SK-N-SH (cell line): ENCODE measurements around the gene DLEC1. TPM values are rescaled to one million over a fixed set of nuclear protein-coding genes. Genes with fewer than 3 reads are reported as not detected.

Experiments used
- CTCF ChIA-PET: fragments of 300-600, 350-600 bp; formaldehyde crosslinking; extraction: SDS; loops from one replicate; lab custom pipeline; 2021; lab: Yijun Ruan, JAX
- POLR2A ChIA-PET: fragments of 350-600 bp; sonication (Branson Sonifier 250); formaldehyde crosslinking; extraction: SDS; loops from one replicate; lab custom pipeline; 2020; ENCODE audit warnings: antibody characterized with exemption, inconsistent platforms; lab: Yijun Ruan, JAX
- DNase-seq: peaks from one replicate; pipeline ENCODE4 v3.0.0; 2012
- H2AFZ ChIP-seq: fragments of 200-600 bp; sonication (generic); 2 replicates; pipeline ENCODE4 v1.8.1; 2016; ENCODE audit warnings: antibody characterized with exemption, mild to moderate bottlenecking, low read depth
- H3F3A ChIP-seq: fragments of 200-600 bp; sonication (generic); replicated peaks from 2 replicates; pipeline ENCODE3; 2016; ENCODE audit warnings: antibody characterized with exemption, mild to moderate bottlenecking; ENCODE audit not compliant: insufficient read depth
- H3K27ac ChIP-seq, 2 experiments: fragments of 200-500 bp in 1 of 2; fragments of 200-600 bp in 1 of 2; sonication (Bioruptor generic) in 1 of 2; sonication (generic), shearing (Covaris generic) in 1 of 2; 2 replicates each; pipeline versions ENCODE4 v1.5.1 to v1.6.1; 2014 to 2016; ENCODE audit warnings: low read depth in 2 of 2, inconsistent platforms in 1 of 2, low read length in 1 of 2, mild to moderate bottlenecking in 1 of 2, mixed read lengths in 1 of 2
- H3K27me3 ChIP-seq: fragments of 200-600 bp; sonication (generic), shearing (Covaris generic); 2 replicates; pipeline ENCODE4 v1.6.1; 2016; ENCODE audit warnings: mixed run types; ENCODE audit not compliant: insufficient read depth
- H3K36me3 ChIP-seq, 2 experiments: fragments of 200-500 bp in 1 of 2; fragments of 200-600 bp in 1 of 2; sonication (Bioruptor generic) in 1 of 2; sonication (generic) in 1 of 2; replicated peaks in 1 of 2; 2 replicates each; pipeline versions ENCODE3 to v1.5.1; 2014 to 2016; ENCODE audit warnings: low read length in 1 of 2, mild to moderate bottlenecking in 1 of 2; ENCODE audit not compliant: insufficient read depth in 2 of 2, control insufficient read depth in 1 of 2
- H3K4me1 ChIP-seq, 2 experiments: fragments of 200-500 bp in 1 of 2; fragments of 200-600 bp in 1 of 2; sonication (Bioruptor generic) in 1 of 2; sonication (generic), shearing (Covaris generic) in 1 of 2; 2 replicates each; pipeline versions ENCODE4 v1.5.1 to v1.6.1; 2014 to 2016; ENCODE audit warnings: low read depth in 1 of 2, low read length in 1 of 2, mixed run types in 1 of 2; ENCODE audit not compliant: insufficient read depth in 2 of 2, control insufficient read depth in 1 of 2
- H3K4me2 ChIP-seq: fragments of 200-600 bp; sonication (generic), shearing (Covaris generic); 2 replicates; pipeline ENCODE4 v1.6.1; 2017; ENCODE audit warnings: mixed run types
- H3K4me3 ChIP-seq, 2 experiments: fragments of 200-500 bp in 1 of 2; fragments of 200-600 bp in 1 of 2; sonication (Bioruptor generic) in 1 of 2; sonication (generic), shearing (Covaris generic) in 1 of 2; 2 replicates each; pipeline versions ENCODE4 v1.5.1 to v1.8.1; 2014 to 2016; ENCODE audit warnings: low read depth in 2 of 2, inconsistent platforms in 1 of 2, low read length in 1 of 2, mild to moderate bottlenecking in 1 of 2, mixed read lengths in 1 of 2, moderate library complexity in 1 of 2
- H3K79me2 ChIP-seq: fragments of 200-600 bp; sonication (generic); 2 replicates; pipeline ENCODE4 v1.8.1; 2017; ENCODE audit warnings: mild to moderate bottlenecking; ENCODE audit not compliant: insufficient read depth
- H3K9ac ChIP-seq: fragments of 200-600 bp; sonication (generic); 2 replicates; pipeline ENCODE4 v1.6.1; 2017; ENCODE audit warnings: mixed run types
- H3K9me2 ChIP-seq: fragments of 200-600 bp; sonication (generic); 2 replicates; pipeline ENCODE4 v1.6.1; 2017; ENCODE audit warnings: mixed run types
- H3K9me3 ChIP-seq: fragments of 200-600 bp; sonication (generic); 2 replicates; pipeline ENCODE4 v1.6.1; 2017; ENCODE audit warnings: mixed run types, mild to moderate bottlenecking, moderate library complexity
- H4K20me1 ChIP-seq: fragments of 200-600 bp; sonication (generic); 2 replicates; pipeline ENCODE4 v1.6.1; 2017; ENCODE audit warnings: mild to moderate bottlenecking, mixed run types; ENCODE audit not compliant: insufficient read depth
- CTCF ChIP-seq: fragments of 200-600 bp; sonication (generic); IDR thresholded peaks from 2 replicates; pipeline ENCODE4 v1.6.1; 2017; ENCODE audit warnings: antibody characterized with exemption, mild to moderate bottlenecking, moderate library complexity
- ELF1 ChIP-seq: IDR thresholded peaks from 2 replicates; pipeline ENCODE4 v1.4.0; 2012
- EP300 ChIP-seq, 2 experiments: IDR thresholded peaks; 2 replicates each; pipeline versions ENCODE4 v1.4.0 to v1.6.1; 2012; ENCODE audit warnings: borderline replicate concordance in 1 of 2, low read depth in 1 of 2, low read length in 1 of 2
- FOXJ3 ChIP-seq: sonication (generic); formaldehyde crosslinking; IDR thresholded peaks from 2 replicates; pipeline ENCODE4 v1.5.1; 2020; ENCODE audit warnings: mild to moderate bottlenecking, missing genetic modification reagents
- GATA2 ChIP-seq: sonication (generic); formaldehyde crosslinking; IDR thresholded peaks from 2 replicates; pipeline ENCODE4 v1.5.0; 2020; ENCODE audit warnings: mild to moderate bottlenecking, missing genetic modification reagents
- IRF3 ChIP-seq: fragments of 150-350 bp; IDR thresholded peaks from 2 replicates; pipeline ENCODE4 v1.6.1; 2016; ENCODE audit warnings: mild to moderate bottlenecking, low read depth, low read length
- RAD21 ChIP-seq: IDR thresholded peaks from 2 replicates; pipeline ENCODE4 v1.6.1; 2012; ENCODE audit warnings: mild to moderate bottlenecking, low read length
- RXRA ChIP-seq: IDR thresholded peaks from 2 replicates; pipeline ENCODE4 v1.4.0; 2012; ENCODE audit warnings: low read depth, mild to moderate bottlenecking, borderline replicate concordance
- YY1 ChIP-seq: IDR thresholded peaks from 2 replicates; pipeline ENCODE4 v1.4.0; 2012; ENCODE audit warnings: low read depth, mild to moderate bottlenecking
- WGBS: methylation state at CpG from one replicate; pipeline ENCODE4 v1.1.6; 2017; ENCODE audit warnings: low lambda C conversion rate; 5-methylcytosine and 5-hydroxymethylcytosine counted together
- polyA plus RNA-seq, 3 experiments: library from polyadenylated mRNA; depleted of rRNA; stranded (reverse); fragments of >200 nt; gene quantifications; 2 replicates each; pipeline ENCODE4 v1.2.3, GENCODE V29; 2012
- TF ChIP-seq, protein P1 (sequence below): IDR thresholded peaks from 2 replicates; pipeline ENCODE4 v1.6.1; 2012; ENCODE audit warnings: mild to moderate bottlenecking, low read depth, low read length, moderate library complexity
- TF ChIP-seq, protein P2 (sequence below): IDR thresholded peaks from 2 replicates; pipeline ENCODE4 v1.4.0; 2012; ENCODE audit warnings: low read depth, borderline replicate concordance

The DLEC1 gene
- polyA plus RNA-seq, 1 of the 3 experiments (the other 2 are of a cell fraction) = 0.02 TPM

GRCh38 chr3:38098376-38098723, 59.3 kb downstream of the DLEC1 start:
- Histone ChIP-seq H3K79me2 (no peaks in the 10 kb centered on the region), H3K36me3 (no peaks in the 10 kb centered on the region)
- TF ChIP-seq, protein P1, sequence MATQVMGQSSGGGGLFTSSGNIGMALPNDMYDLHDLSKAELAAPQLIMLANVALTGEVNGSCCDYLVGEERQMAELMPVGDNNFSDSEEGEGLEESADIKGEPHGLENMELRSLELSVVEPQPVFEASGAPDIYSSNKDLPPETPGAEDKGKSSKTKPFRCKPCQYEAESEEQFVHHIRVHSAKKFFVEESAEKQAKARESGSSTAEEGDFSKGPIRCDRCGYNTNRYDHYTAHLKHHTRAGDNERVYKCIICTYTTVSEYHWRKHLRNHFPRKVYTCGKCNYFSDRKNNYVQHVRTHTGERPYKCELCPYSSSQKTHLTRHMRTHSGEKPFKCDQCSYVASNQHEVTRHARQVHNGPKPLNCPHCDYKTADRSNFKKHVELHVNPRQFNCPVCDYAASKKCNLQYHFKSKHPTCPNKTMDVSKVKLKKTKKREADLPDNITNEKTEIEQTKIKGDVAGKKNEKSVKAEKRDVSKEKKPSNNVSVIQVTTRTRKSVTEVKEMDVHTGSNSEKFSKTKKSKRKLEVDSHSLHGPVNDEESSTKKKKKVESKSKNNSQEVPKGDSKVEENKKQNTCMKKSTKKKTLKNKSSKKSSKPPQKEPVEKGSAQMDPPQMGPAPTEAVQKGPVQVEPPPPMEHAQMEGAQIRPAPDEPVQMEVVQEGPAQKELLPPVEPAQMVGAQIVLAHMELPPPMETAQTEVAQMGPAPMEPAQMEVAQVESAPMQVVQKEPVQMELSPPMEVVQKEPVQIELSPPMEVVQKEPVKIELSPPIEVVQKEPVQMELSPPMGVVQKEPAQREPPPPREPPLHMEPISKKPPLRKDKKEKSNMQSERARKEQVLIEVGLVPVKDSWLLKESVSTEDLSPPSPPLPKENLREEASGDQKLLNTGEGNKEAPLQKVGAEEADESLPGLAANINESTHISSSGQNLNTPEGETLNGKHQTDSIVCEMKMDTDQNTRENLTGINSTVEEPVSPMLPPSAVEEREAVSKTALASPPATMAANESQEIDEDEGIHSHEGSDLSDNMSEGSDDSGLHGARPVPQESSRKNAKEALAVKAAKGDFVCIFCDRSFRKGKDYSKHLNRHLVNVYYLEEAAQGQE = no peak
- TF ChIP-seq, protein P2, sequence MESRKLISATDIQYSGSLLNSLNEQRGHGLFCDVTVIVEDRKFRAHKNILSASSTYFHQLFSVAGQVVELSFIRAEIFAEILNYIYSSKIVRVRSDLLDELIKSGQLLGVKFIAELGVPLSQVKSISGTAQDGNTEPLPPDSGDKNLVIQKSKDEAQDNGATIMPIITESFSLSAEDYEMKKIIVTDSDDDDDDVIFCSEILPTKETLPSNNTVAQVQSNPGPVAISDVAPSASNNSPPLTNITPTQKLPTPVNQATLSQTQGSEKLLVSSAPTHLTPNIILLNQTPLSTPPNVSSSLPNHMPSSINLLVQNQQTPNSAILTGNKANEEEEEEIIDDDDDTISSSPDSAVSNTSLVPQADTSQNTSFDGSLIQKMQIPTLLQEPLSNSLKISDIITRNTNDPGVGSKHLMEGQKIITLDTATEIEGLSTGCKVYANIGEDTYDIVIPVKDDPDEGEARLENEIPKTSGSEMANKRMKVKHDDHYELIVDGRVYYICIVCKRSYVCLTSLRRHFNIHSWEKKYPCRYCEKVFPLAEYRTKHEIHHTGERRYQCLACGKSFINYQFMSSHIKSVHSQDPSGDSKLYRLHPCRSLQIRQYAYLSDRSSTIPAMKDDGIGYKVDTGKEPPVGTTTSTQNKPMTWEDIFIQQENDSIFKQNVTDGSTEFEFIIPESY = no peak
- no peak for TF ChIP-seq IRF3
- no peak for TF ChIP-seq ELF1
- no peak for TF ChIP-seq EP300 (IDR thresholded peaks at IDR 0.05; ENCODE audit: borderline replicate concordance in 1 of 2, low read depth in 1 of 2, low read length in 1 of 2)
- no peak for TF ChIP-seq FOXJ3 (CRISPR knock-in tag)
- no peak for TF ChIP-seq RAD21
- TF ChIP-seq RXRA = no peak
- no peak for TF ChIP-seq CTCF
- TF ChIP-seq GATA2 = no peak
- TF ChIP-seq YY1 = no peak
- TF ChIP-seq, all 33 proteins: peak for 0
- Histone ChIP-seq H3K9me3 (no peaks in the 10 kb centered on the region), H4K20me1 (no peaks in the 10 kb centered on the region), H3K9ac (no peak overlapping the region), H3F3A (no peaks in the 10 kb centered on the region), H3K4me2 (no peak overlapping the region), H3K9me2 (no peaks in the 10 kb centered on the region), H3K4me1 (no peaks in the 10 kb centered on the region; a peak in 1 of 4 replicates), H2AFZ (no peak overlapping the region), H3K27ac (no peak overlapping the region), H3K27me3 (peaks cover 13% of the 10 kb centered on the region; the same call in 1 of the 2 replicates), H3K4me3 (no peak overlapping the region)
- ChIA-PET CTCF (interaction anchor here (1.0 to 1.2 kb wide), 5 partner anchors 8 to 248 kb away, joined by 3 to 4 read pairs (median 3); partner anchors contain the start of gene XYLB), POLR2A (interaction anchor here (0.8 kb wide), 1 partner anchor 10 kb away, joined by 3 read pairs; no protein-coding TSS in a partner anchor)
- no peak for DNase-seq
- 78% methylated on average over 9 of the region's 9 CpGs for WGBS
